ENCODE data around the gene ARHGAP24. TPM values are rescaled to one million over a fixed set of nuclear protein-coding genes. Genes with fewer than 3 reads are reported as not detected.
A peak's percentile ranks its signal among the peaks of the same experiment; 100 is the strongest.

Gene ARHGAP24
- total and polyA plus RNA-seq, 10 of the 15 experiments (the other 5 are each of a cell fraction or from before 2014, with no cell fraction given): 0.10 to 4.2 (median 0.52) TPM

- no peak for TF ChIP-seq TBL1XR1 (IDR thresholded peaks at IDR 0.05; ENCODE audit: low read depth, low read length)
- TF ChIP-seq ELK1 (IDR thresholded peaks at IDR 0.05; ENCODE audit: low read depth, low read length): no peak
- no peak for TF ChIP-seq NBN (IDR thresholded peaks at IDR 0.05)
- TF ChIP-seq ZNF592 (IDR thresholded peaks at IDR 0.05): no peak
- no peak for TF ChIP-seq BCL3 (IDR thresholded peaks at IDR 0.05; ENCODE audit: borderline replicate concordance, insufficient read depth, low read depth, low read length, poor library complexity, severe bottlenecking)
- 0 out of 2 replicates have a peak, but pooled peaks have one; percentile 38 for TF ChIP-seq FOXM1 (IDR thresholded peaks at IDR 0.05; ENCODE audit: low read depth, low read length)
- TF ChIP-seq ZBTB33 (IDR thresholded peaks at IDR 0.05): no peak
- TF ChIP-seq NR2C1 (IDR thresholded peaks at IDR 0.05): 0 out of 2 replicates have a peak, but pooled peaks have one; percentile 14
- TF ChIP-seq BCLAF1 (IDR thresholded peaks at IDR 0.05): no peak
- TF ChIP-seq ETV6 (conservative IDR thresholded peaks at IDR 0.05 in 1 of 2, IDR thresholded peaks at IDR 0.05 in 1 of 2; ENCODE audit: borderline replicate concordance in 1 of 2, low read depth in 1 of 2): peak in 1 of 2 experiments; percentile 83; a peak in 2 of 4 replicates
- TF ChIP-seq E2F4 (IDR thresholded peaks at IDR 0.05; ENCODE audit: low read depth, low read length): no peak
- TF ChIP-seq EGR1 (IDR thresholded peaks at IDR 0.05; ENCODE audit: borderline replicate concordance in 1 of 2, low read depth in 2 of 2, low read length in 2 of 2): no peak
- 0 out of 2 replicates have a peak, but pooled peaks have one; percentile 36 for TF ChIP-seq IRF4 (IDR thresholded peaks at IDR 0.05; ENCODE audit: low read depth, low read length)
- peak; percentile 79 for TF ChIP-seq ATF7 (IDR thresholded peaks at IDR 0.05; ENCODE audit: low read depth)
- TF ChIP-seq USF1 (IDR thresholded peaks at IDR 0.05; ENCODE audit: borderline replicate concordance, extremely low read length, insufficient read depth, low read depth, low read length): no peak
Measured at GRCh38 chr4:85707611-85708010, 232.7 kb downstream of the ARHGAP24 start (continued).
